Fibroblast of pulmonary artery (primary cell): Measurements from ENCODE around the gene TMEM47.
A peak's percentile ranks its signal among the peaks of the same experiment; 100 is the strongest.

Source experiments
- DNase-seq: peaks from one replicate; pipeline ENCODE4 v3.0.0-alpha.2; 2010; ENCODE audit warnings: low read depth
- H3K4me3 ChIP-seq: replicated peaks from 2 replicates; pipeline ENCODE4 v1.5.1; 2011; ENCODE audit warnings: low read depth, mild to moderate bottlenecking, control low read depth, low read length, moderate library complexity
- TF ChIP-seq, protein P1 (sequence below): IDR thresholded peaks from 2 replicates; pipeline ENCODE4 v1.5.1; 2011; ENCODE audit warnings: mild to moderate bottlenecking, control low read depth, low read length, inconsistent platforms; ENCODE audit errors: missing control alignments

The TMEM47 gene

DNA sequence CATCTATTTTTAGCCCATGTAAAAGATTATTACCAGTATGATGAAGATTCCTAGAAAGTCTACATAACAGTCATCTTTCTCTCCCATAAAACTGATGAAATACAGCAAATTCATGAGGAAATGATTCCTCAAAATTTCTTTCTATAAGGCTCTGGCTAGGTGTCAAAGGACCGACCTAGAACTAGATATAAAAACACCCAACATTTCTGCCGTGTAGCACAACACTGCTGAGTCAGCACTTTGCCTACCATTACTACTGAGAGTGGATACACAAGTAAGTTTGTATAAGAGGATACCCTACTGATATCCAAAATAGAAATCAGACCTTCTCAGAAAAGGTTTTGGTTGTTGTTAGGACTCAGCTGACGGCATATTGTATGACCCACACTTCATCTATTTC, 24.7 kb downstream of the TMEM47 start:
- H3K4me3 ChIP-seq = no peak overlapping the region
- TF ChIP-seq, protein P1, sequence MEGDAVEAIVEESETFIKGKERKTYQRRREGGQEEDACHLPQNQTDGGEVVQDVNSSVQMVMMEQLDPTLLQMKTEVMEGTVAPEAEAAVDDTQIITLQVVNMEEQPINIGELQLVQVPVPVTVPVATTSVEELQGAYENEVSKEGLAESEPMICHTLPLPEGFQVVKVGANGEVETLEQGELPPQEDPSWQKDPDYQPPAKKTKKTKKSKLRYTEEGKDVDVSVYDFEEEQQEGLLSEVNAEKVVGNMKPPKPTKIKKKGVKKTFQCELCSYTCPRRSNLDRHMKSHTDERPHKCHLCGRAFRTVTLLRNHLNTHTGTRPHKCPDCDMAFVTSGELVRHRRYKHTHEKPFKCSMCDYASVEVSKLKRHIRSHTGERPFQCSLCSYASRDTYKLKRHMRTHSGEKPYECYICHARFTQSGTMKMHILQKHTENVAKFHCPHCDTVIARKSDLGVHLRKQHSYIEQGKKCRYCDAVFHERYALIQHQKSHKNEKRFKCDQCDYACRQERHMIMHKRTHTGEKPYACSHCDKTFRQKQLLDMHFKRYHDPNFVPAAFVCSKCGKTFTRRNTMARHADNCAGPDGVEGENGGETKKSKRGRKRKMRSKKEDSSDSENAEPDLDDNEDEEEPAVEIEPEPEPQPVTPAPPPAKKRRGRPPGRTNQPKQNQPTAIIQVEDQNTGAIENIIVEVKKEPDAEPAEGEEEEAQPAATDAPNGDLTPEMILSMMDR = no peak
- no peak for DNase-seq

GRCh38 chrX:34631479-34632220, 25.4 kb downstream of the TMEM47 start:
- peak; percentile 69 for DNase-seq
- TF ChIP-seq, protein P1 = no peak
- H3K4me3 ChIP-seq = no peak overlapping the region

DNA sequence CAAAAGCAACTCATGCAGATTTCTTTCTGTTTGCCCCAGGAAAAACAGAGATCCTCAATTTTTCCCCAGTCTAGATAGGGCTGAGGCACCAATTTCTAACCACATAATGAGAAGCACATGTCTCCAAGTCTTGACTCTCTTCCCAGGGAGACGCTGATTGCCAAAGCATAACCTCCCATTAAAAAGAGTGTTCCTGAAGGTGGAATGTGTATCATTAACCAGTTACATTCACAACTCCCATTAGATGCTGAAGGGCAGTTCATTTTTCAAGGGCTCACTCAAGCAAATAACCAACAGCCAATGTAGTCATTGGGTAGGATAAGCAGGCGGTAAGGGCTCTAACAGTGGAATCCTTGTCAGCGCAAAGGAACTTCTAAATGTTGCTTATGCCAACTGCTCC, 27.5 kb downstream of the TMEM47 start:
- TF ChIP-seq, protein P1 = no peak
- no peak overlapping the region for H3K4me3 ChIP-seq
- no peak for DNase-seq

GRCh38 chrX:34624416-34624815, 32.7 kb downstream of the TMEM47 start:
- H3K4me3 ChIP-seq = no peak overlapping the region
- DNase-seq = no peak
- TF ChIP-seq, protein P1 = no peak

DNA sequence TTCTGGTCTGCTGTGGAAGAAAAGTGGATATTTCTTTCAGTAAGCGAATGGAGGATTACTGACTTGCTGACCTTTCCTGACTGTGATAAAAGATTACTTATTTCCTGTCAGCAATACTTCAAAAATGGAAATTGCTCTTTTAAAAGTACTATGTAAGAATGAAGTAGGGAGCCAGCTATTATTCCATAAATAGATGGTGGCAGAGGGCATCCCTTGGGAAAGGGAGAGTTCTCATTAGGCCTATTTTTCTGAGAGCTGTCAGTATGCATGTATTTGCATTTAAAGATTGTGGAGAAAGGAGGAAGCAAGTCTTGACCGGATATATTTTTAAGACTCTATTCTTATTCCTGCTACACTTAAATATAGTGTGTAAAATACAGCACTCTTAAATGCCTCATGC, 37.2 kb downstream of the TMEM47 start:
- TF ChIP-seq, protein P1 = no peak
- DNase-seq = no peak
- H3K4me3 ChIP-seq = no peak overlapping the region

DNA sequence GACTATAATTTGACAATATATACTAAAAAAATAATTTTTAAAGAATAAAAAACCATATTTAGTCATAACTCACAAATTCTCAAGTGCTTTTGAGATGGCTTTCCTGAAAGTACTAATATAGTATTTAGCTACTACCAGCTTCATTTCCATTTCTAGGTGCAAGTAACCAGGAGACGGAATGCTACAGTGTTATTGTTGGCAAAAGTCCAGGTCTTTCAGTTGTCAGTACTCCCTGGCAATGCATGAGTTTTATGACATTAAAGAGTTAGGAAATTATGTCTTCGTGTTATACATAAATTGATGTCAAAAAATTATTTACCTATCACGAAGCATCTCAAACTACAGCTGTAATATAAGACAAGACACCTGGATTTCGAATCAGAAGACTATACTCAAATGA, 45.0 kb downstream of the TMEM47 start:
- DNase-seq = peak; percentile 31
- no peak overlapping the region for H3K4me3 ChIP-seq
- TF ChIP-seq, protein P1 = no peak

- TF ChIP-seq, protein P1 = no peak
- DNase-seq = no peak
- H3K4me3 ChIP-seq = no peak overlapping the region
Measured at GRCh38 chrX:34598362-34598761, 58.7 kb downstream of the TMEM47 start.
